ENCODE measurements around the gene DEFB116.
"Not testable (repeated sequence)": the region's sequence is repeated elsewhere in the genome, so short reads cannot be mapped to it uniquely, and the experiment has no call there.

DEFB116 gene

GRCh38 chr20:31308535-31309162, at the start of gene DEFB116:
Gene DEFB116, minus strand, starts transcription at chr20:31308585. Its CDS starts 0 bp downstream, at chr20:31308585.
- no peak for DNase-seq (ENCODE audit: low read depth, low spot score)

GRCh38 chr20:31355981-31356380, 47.6 kb upstream of the DEFB116 start:
- DNase-seq (ENCODE audit: low read depth, low spot score) = no peak

GRCh38 chr20:31341470-31341869, 33.1 kb upstream of the DEFB116 start:
- no peak for DNase-seq (ENCODE audit: low read depth, low spot score)

GRCh38 chr20:31330893-31331292, 22.5 kb upstream of the DEFB116 start:
- DNase-seq (ENCODE audit: low read depth, low spot score) = no peak

- DNase-seq (ENCODE audit: low read depth, low spot score) = no peak
These were observed 14.1 kb upstream of the DEFB116 start for GRCh38 chr20:31322504-31322903.

GRCh38 chr20:31284964-31285363, 23.4 kb downstream of the DEFB116 start:
- DNase-seq (ENCODE audit: low read depth, low spot score) = not testable (repeated sequence)

- DNase-seq (ENCODE audit: low read depth, low spot score) = no peak
These were observed 30.2 kb downstream of the DEFB116 start for GRCh38 chr20:31278178-31278577.

GRCh38 chr20:31274441-31274840, 33.9 kb downstream of the DEFB116 start:
- DNase-seq (ENCODE audit: low read depth, low spot score) = no peak

- DNase-seq (ENCODE audit: low read depth, low spot score) = no peak
These were observed 48.0 kb downstream of the DEFB116 start for GRCh38 chr20:31260326-31260932.

- no peak for DNase-seq (ENCODE audit: low read depth, low spot score)
These were observed 51.0 kb downstream of the DEFB116 start, which contains the start of gene DEFB115 for GRCh38 chr20:31257364-31257763. Gene DEFB115, plus strand, starts transcription at chr20:31257664. Its CDS starts 0 bp downstream, at chr20:31257664.

GRCh38 chr20:31256959-31257358, 51.4 kb downstream of the DEFB116 start:
- DNase-seq (ENCODE audit: low read depth, low spot score) = no peak
